Left ventricle myocardium inferior (tissue), 1 donor: ENCODE results near the gene SLC4A1AP. TPM values are rescaled to one million over a fixed set of nuclear protein-coding genes. Genes with fewer than 3 reads are reported as not detected.

Source experiments
- DNase-seq: peaks from one replicate; pipeline ENCODE4 v3.0.0-alpha.2; 2020
- H3K27ac ChIP-seq: fragments of 200-600 bp; replicated peaks from 2 replicates; pipeline ENCODE4 v1.8.0; 2021
- H3K27me3 ChIP-seq: fragments of 200-600 bp; 2 replicates; pipeline ENCODE4 v1.8.0; 2021; ENCODE audit warnings: low read depth
- H3K36me3 ChIP-seq: fragments of 200-600 bp; 2 replicates; pipeline ENCODE4 v1.8.0; 2021
- H3K4me1 ChIP-seq: fragments of 200-600 bp; 2 replicates; pipeline ENCODE4 v1.8.0; 2021
- H3K4me3 ChIP-seq: fragments of 200-600 bp; 2 replicates; pipeline ENCODE4 v1.8.0; 2021; ENCODE audit warnings: mild to moderate bottlenecking, moderate library complexity
- H3K9me3 ChIP-seq: fragments of 200-600 bp; replicated peaks from 2 replicates; pipeline ENCODE4 v1.8.0; 2021
- CTCF ChIP-seq: fragments of 200-600 bp; IDR thresholded peaks from 2 replicates; pipeline ENCODE4 v1.8.0; 2021; ENCODE audit warnings: antibody characterized with exemption, mild to moderate bottlenecking, borderline replicate concordance
- intact Hi-C: fragments of 100-400 bp; cut with micrococcal nuclease; formaldehyde crosslinking; loops from one replicate; pipeline ENCODE4 v1.11.0; 2022
- total RNA-seq: library from RNA; stranded (reverse); fragmentation: NEBNext Ultra II Directional; extraction: Animal tissue kit (Norgen Biotek cat#: 25700); gene quantifications from one replicate; pipeline ENCODE4 v1.2.1, GENCODE V29; 2021
- donor health status: DM: no; HTN: yes; CAD: no; lungs with severe emphysema.

The SLC4A1AP gene
- total RNA-seq, 1 donor from 2014 or later = 21.3 TPM

DNA sequence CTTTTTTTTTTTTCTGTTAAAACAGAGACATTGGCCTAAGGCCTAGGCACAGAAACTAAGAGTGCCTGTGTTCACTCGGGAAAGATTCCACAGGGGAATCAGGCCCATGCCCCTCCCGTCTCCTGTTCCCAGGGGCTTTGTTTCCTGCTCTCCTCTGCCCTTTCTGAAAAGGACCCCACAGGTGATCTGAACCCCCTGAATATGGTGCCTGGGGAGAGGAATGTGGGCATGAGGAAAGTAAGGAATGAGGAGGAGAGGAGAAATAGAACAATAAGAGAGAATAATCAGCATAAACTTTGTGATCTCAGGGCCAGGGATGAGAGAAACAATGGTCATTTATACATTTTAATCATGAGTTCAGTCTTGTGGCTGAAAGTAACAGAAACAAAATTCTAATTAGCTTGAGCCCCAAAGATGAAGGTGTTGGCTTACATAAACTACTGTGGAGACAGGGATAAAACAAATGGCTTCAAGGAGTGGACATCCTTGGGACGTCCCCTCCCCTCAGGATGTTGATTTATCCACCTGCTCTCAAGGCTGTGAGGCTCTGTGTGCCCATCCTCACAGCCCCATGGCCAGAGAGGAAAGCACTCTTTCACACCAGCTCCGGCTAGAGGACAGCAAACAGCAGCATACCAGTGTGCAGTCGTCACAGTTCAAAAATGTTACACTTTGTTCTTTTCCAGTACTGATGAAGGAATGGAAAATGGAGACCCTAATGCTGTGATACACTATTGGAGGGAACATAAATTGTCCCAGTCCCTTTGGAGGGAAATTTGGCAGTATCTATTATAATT is 61.4 kb downstream of the SLC4A1AP start:
- DNase-seq = no peak
- peaks cover 77% of the 10 kb centered on the region for H3K4me1 ChIP-seq

GRCh38 chr2:27727257-27727656 is 63.6 kb downstream of the SLC4A1AP start:
- no peaks in the 10 kb centered on the region for H3K36me3 ChIP-seq
- DNase-seq = no peak
- peaks cover 74% of the 10 kb centered on the region for H3K4me1 ChIP-seq
- H3K27ac ChIP-seq = peak overlapping the region; percentile 79
- no peak for TF ChIP-seq CTCF
- intact Hi-C loops = no loop called here
- no peaks in the 10 kb centered on the region for H3K27me3 ChIP-seq
- no peaks in the 10 kb centered on the region for H3K9me3 ChIP-seq
- no peak overlapping the region for H3K4me3 ChIP-seq

More for the DNA sequence above, 61.4 kb downstream of the SLC4A1AP start:
- no peak overlapping the region for H3K4me3 ChIP-seq
- intact Hi-C loops = no loop called here
- H3K36me3 ChIP-seq = no peaks in the 10 kb centered on the region
- no peak for TF ChIP-seq CTCF
- peak overlapping the region; percentile 76 for H3K27ac ChIP-seq
- no peaks in the 10 kb centered on the region for H3K27me3 ChIP-seq
- no peaks in the 10 kb centered on the region for H3K9me3 ChIP-seq

GRCh38 chr2:27728081-27728858 is 64.6 kb downstream of the SLC4A1AP start:
- Histone ChIP-seq H3K9me3 (no peaks in the 10 kb centered on the region), H3K36me3 (no peaks in the 10 kb centered on the region), H3K27ac (peak overlapping the region; percentile 79), H3K27me3 (no peaks in the 10 kb centered on the region), H3K4me3 (no peak overlapping the region), H3K4me1 (peaks cover 71% of the 10 kb centered on the region)
- no peak for DNase-seq
- TF ChIP-seq CTCF = no peak
- intact Hi-C loops = no loop called here

GRCh38 chr2:27729198-27729597 is 65.5 kb downstream of the SLC4A1AP start:
- peaks cover 62% of the 10 kb centered on the region for H3K4me1 ChIP-seq
- peak overlapping the region; percentile 79 for H3K27ac ChIP-seq
- no peak for TF ChIP-seq CTCF
- no peak overlapping the region for H3K4me3 ChIP-seq
- no peaks in the 10 kb centered on the region for H3K9me3 ChIP-seq
- no peaks in the 10 kb centered on the region for H3K27me3 ChIP-seq
- no peak for DNase-seq
- no peaks in the 10 kb centered on the region for H3K36me3 ChIP-seq
- intact Hi-C loops = no loop called here

DNA sequence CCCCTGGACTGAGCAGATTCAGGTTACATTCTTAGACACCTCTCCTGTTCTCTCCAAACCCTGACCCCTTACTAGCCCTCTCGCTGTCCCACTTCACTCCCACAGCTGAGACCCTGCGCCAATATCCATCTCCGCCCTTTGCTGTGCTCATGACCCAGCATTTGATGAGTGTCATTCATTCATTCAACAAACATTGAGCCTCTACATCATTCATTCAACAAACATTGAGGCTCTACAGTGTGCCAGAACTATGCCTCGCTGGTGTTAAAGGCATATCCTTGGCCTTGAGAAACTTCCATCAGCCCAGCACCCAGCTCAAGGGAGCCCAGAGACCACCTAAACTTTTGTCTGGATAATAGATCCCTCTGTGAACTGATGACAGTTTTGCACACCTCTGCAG is 65.9 kb downstream of the SLC4A1AP start:
- Histone ChIP-seq H3K27me3 (no peaks in the 10 kb centered on the region), H3K9me3 (no peaks in the 10 kb centered on the region), H3K36me3 (no peaks in the 10 kb centered on the region), H3K27ac (peak overlapping the region; percentile 79), H3K4me3 (no peak overlapping the region), H3K4me1 (peaks cover 58% of the 10 kb centered on the region)
- intact Hi-C loops = no loop called here
- no peak for TF ChIP-seq CTCF
- no peak for DNase-seq
